GM18511 (cell line): Measurements from ENCODE around the gene MMP24.
"Not testable (repeated sequence)": the region's sequence is repeated elsewhere in the genome, so short reads cannot be mapped to it uniquely, and the experiment has no call there.

Source experiments
- ATAC-seq: cut with Tn5 transposase; IDR thresholded peaks from one replicate; pipeline ENCODE4 v1.9.1; 2021; ENCODE audit warnings: mild to moderate bottlenecking, moderate library complexity; ENCODE audit not compliant: unreplicated experiment

MMP24 gene

GRCh38 chr20:35226126-35226883 is at the start of gene MMP24:
TSS of gene MMP24 (plus strand) at chr20:35226690. CDS start at chr20:35226739, 49 bp downstream.
- no peak for ATAC-seq

GRCh38 chr20:35179292-35180212 is 46.9 kb upstream of the MMP24 start:
- ATAC-seq: no peak

DNA sequence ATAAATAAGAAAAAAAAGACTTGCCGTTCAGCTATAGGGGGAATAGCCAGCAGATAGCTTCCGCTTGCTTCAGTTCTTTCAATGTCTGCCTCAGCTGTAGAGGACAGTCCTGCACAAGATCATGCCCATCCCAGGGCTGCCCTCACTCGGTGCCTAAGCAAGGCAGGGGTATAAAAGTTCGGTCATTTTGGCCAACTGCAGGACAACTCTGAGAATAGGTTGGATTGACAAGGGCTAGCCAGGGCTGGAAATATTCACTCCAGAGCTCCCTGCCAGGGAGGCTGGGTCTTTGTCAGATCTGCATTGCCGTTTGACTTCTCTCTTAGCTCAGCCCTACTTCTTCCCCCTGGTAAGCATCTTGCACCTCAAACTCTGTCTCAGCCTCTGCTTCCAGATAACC is 46.2 kb upstream of the MMP24 start:
- no peak for ATAC-seq

DNA sequence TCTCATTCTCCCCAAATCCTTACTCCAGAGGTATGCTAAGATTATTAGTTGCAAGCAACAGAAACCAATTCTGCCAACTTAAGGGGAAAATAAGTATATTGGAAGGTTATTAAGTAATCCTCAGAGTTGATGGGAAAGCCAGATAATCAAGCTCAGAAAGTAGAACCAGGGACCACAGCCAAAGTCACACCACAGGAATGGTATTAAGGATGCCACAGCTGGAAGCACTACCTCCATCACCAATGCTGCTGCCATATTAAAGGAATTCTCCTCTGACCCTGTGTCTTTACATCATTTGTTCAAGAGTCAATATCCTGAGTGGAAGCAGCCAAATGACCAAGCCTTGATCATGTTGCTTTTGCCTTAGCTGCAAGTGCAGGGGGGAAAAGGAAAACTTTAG is 44.8 kb upstream of the MMP24 start:
- ATAC-seq: no peak

DNA sequence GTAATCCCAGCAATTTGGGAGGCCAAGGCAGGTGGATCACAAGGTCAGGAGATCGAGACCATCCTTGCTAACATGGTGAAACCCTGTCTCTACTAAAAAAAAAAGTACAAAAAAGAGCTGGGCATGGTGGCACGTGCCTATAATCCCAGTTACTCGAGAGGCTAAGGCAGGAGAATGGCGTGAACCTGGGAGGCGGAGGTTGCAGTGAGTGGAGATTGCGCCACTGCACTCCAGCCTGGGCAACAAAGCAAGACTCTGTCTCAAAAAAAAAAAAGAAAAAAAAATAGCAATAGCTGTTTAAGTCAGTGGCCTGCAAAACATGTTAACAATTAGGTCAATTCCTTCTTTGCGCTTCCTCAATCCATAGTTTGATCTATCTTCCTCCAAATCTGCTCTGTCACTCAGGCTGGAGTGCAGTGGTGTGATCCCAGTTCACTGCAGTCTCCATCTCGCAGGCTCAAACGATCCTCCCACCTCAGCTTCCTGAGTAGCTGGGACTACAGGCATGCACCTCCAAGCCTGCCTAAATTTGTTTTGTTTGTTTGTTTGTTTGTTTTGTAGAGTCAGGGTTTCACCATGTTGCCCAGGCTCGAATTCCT is 39.7 kb upstream of the MMP24 start:
- ATAC-seq: not testable (repeated sequence)

DNA sequence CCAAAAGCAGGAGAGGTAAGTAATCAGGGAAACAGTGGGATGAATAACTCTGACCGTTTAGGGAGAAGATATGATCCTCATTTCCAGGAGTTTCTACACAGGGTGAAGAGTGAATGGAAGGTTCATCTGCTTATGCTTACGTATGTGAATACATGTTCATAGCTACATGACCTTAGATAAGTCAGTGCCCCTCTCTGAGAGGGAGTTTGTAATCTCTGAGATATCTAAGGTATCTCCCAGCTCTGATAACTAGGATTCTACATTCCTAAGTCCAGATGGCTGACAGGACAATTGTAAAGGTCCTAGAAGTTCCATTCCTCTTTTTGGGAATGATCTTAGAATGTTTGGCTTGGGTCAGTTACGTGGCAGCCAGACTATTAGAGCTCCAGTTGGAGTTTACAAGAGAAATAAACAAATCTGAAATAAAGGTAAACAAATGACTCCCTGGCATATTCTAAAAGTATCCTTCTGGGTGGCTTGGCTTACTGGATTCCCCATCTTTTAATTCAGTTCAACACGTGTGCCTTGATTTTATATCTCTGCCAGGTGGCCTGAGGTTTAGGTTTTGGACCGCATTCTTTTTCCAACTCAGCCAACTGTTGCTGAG is 38.8 kb upstream of the MMP24 start:
- no peak for ATAC-seq

GRCh38 chr20:35189223-35189622 is 37.3 kb upstream of the MMP24 start:
- ATAC-seq: not testable (repeated sequence)

DNA sequence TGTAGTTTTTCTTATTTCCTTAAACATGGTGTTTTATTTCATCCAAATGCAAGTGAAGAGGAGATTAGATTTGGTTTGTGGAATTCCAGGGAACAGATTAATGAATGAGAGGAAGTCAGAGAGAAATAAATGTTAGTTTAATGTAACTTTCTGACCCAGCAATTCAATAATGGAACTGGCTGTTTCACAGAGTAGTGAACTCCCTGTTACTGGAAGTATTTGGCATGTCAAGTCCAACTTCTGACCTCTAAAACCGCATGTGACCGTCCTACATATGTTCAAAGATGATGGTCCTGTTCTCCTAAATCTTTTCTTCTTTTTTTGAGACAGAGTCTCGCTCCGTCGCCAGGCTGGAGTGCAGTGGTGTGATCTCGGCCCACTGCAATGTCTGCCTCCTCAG is 35.9 kb upstream of the MMP24 start:
- no peak for ATAC-seq

GRCh38 chr20:35191419-35192117 is 34.9 kb upstream of the MMP24 start:
- ATAC-seq: no peak

DNA sequence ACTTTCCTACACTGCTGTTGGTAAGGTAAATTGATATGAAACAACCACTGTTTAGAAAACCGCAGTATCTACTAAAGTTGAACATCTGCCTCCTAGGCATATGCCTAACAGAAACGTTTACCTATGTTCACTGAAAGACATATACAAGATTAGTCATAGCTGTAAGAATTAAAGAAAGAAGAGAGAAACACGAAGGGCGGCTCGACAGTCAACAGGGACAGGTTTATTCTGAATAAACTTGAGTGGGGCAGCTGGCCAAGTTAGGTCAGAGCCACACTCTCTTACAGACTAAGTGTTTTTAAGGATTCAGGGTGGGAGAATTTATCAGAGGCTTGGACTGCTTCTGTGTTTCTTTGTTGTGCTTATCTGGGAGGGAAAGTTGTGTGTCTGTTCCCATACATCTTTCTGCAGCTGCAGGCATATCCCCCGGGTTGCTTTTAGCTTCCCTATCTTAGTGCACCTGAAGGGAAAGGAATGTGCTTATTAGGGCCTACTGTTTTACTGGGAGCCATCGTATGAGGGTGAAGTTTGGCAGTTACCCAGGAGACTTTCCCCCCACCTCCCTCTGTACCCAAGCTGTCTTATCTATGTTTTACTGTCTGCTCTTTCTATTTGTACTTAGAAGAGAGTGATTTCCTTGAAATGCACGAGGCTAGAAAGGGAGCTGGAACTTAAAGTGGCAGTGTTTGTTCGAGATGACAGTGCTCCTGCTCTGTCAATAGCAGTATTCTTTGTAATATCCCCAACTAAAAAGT is 34.2 kb upstream of the MMP24 start:
- ATAC-seq: no peak

DNA sequence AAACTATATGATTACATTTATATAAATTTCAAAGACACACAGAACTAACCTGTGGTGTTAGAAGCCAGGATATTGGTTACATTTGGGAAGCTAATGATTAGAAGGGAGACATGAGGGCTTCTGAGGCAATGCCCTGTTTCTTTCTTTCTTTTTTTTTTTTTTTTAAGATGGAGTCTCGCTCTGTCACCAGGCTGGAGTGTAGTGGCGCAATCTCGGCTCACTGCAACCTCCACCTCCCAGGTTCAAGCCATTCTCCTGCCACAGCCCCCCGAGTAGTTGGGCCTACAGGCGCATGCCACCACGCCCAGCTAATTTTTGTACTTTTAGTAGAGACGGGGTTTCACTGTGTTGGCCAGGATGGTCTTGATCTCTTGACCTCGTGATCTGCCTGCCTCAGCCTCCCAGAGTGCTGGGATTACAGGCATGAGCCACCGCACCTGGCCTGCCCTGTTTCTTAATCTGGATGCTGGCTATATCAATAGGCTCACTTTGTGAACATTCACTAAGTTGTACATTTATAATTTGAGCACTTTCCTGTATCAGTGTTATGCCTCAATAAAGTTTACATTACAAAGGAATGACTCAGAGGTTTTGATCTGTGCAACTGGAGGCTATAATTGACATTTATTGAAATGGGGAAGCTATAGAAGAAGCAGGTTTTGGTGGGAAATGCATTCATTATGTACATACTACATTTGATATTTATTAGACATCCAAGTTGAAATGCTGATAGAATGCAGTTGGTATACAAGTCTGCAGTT is 33.3 kb upstream of the MMP24 start:
- not testable (repeated sequence) for ATAC-seq

DNA sequence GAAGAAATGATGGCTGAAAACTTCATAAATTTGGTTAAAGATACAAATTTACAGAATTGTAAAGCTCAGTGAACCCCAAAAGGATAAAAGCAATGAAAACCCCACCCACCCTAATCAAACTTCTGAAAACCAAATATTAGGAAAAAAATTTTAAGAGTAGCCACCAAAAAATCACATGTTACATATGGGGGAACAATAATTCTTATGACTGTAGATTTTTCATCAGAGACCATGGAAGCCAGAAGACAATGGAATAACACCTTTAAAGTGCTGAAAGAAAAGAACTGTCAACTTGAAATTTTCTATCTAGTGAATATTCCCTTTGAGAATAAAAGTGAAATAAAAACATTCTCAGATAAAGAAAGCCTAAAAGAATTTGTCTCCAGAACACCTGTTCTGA is 30.2 kb upstream of the MMP24 start:
- no peak for ATAC-seq

- no peak for ATAC-seq
Measured at GRCh38 chr20:35199740-35200139, 26.8 kb upstream of the MMP24 start.

DNA sequence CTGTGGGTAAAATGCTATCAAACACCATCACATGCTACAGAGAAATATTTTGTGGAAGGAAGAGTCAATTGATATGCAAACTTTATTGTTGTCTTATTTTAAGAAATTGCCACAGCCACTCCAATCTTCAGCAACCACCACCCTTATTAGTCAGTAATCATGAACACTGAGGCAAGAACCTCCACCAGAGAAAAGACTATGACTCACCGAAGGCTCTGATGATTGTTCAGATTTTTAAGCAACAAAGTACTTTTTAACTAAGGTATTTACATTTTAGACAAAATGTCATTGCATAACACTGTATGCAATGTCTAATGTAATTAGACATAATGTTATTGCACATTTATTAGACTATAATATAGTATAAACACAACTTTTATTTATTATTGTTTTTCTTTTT is 26.2 kb upstream of the MMP24 start:
- no peak for ATAC-seq

DNA sequence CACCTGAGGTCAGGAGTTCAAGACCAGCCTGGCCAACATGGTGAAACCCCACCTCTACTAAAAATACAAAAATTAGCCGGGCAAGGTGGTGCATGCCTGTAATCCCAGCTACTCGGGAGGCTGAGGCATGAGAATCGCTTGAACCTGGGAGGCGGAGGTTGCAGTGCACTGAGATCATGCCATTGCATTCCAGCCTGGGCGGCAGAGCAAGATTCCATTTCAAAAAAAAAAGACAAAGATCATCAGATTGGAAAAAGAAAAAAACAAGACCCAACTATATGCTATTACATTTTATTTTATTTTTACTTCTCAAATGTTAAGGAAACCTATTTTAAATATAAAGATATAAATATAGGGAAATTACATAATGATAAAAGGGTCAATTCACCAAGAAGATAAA is 25.0 kb upstream of the MMP24 start:
- not testable (repeated sequence) for ATAC-seq

- no peak for ATAC-seq
Measured at GRCh38 chr20:35206802-35207201, 19.7 kb upstream of the MMP24 start.

DNA sequence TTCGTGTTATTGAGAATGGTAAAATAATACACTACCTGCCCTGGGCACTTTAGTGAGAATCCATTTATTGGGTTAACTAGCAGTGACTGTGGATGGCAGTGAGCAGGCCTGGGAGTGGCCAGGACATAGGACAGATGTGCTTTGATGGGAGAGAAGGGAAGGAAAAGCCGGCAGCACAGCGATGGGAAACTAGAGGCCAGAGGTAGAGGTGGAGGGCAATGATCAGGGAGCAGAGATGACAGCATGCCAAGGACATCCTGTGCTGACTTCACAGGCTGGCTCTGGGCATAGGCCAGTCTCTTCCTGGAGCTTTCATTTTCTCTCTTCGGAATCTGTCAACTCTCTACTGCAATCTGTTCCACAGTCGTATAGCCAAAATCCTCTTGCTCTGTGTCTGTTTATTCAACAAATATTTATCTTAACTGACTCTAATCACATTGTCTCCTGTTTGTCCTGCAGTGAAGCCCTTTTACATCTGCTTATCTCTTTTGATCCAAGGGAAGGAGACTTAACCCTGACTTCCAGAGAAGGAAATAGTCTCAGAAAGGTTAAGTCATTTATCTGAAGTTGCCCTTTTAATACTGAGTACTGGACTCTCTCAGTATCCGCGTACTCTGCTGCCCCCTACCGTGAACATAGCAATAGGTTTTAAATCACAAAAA is 18.4 kb upstream of the MMP24 start:
- ATAC-seq: no peak

GRCh38 chr20:35215066-35215956 is 11.2 kb upstream of the MMP24 start:
- no peak for ATAC-seq
